Keratinocyte (primary cell): ENCODE measurements around the gene PRR7. TPM values are rescaled to one million over a fixed set of nuclear protein-coding genes. Genes with fewer than 3 reads are reported as not detected.
A peak's percentile ranks its signal among the peaks of the same experiment; 100 is the strongest.

Experiments used
- DNase-seq: peaks from one replicate; pipeline ENCODE4 v3.0.0-alpha.2; 2011; ENCODE audit warnings: low read depth, missing footprints, low spot score
- FAIRE-seq: peaks from 2 replicates; lab custom pipeline; 2011; peaks lifted over from hg19 to GRCh38; lab: Jason Lieb, UNC
- H2AFZ ChIP-seq: 2 replicates; pipeline ENCODE4 v1.6.0; 2012; ENCODE audit warnings: low read length, control low read depth, inconsistent platforms; ENCODE audit not compliant: control insufficient read depth
- H3K27ac ChIP-seq: 2 replicates; pipeline ENCODE4 v1.5.1; 2011; ENCODE audit warnings: low read length; ENCODE audit not compliant: control insufficient read depth, insufficient read depth
- H3K27me3 ChIP-seq: 3 replicates; pipeline ENCODE4 v1.6.0; 2011; ENCODE audit warnings: low read length; ENCODE audit not compliant: control insufficient read depth, insufficient read depth; ENCODE audit errors: extremely low read depth
- H3K36me3 ChIP-seq, 2 experiments: 2 replicates in 1 of 2; 3 replicates in 1 of 2; pipeline ENCODE4 v1.5.1; 2011; ENCODE audit warnings: low read length in 2 of 2, mild to moderate bottlenecking in 1 of 2; ENCODE audit not compliant: control insufficient read depth in 2 of 2, insufficient read depth in 2 of 2; ENCODE audit errors: extremely low read depth in 1 of 2
- H3K4me1 ChIP-seq: 3 replicates; pipeline ENCODE4 v1.5.1; 2011; ENCODE audit warnings: low read length; ENCODE audit not compliant: control insufficient read depth, insufficient read depth; ENCODE audit errors: extremely low read depth
- H3K4me2 ChIP-seq: 3 replicates; pipeline ENCODE4 v1.6.0; 2011; ENCODE audit warnings: low read depth, low read length; ENCODE audit not compliant: control insufficient read depth, insufficient read depth; ENCODE audit errors: extremely low read depth
- H3K4me3 ChIP-seq, 3 experiments: fragments of 200-600 bp in 1 of 3; sonication (generic) in 1 of 3; 2 replicates in 2 of 3; 3 replicates in 1 of 3; pipeline ENCODE4 v1.5.1; 2011 to 2016; ENCODE audit warnings: low read length in 3 of 3, mild to moderate bottlenecking in 3 of 3, control low read depth in 2 of 3, inconsistent platforms in 1 of 3, low read depth in 1 of 3, mixed read lengths in 1 of 3, mixed run types in 1 of 3, moderate library complexity in 1 of 3; ENCODE audit not compliant: control insufficient read depth in 2 of 3, insufficient read depth in 2 of 3; ENCODE audit errors: extremely low read depth in 1 of 3
- H3K79me2 ChIP-seq: 2 replicates; pipeline ENCODE4 v1.6.0; 2012; ENCODE audit warnings: low read length; ENCODE audit not compliant: control insufficient read depth, insufficient read depth
- H3K9ac ChIP-seq: 3 replicates; pipeline ENCODE4 v1.6.0; 2011; ENCODE audit warnings: low read length; ENCODE audit not compliant: control insufficient read depth, insufficient read depth; ENCODE audit errors: extremely low read depth
- H3K9me1 ChIP-seq: 3 replicates; pipeline ENCODE4 v1.6.0; 2011; ENCODE audit warnings: low read length; ENCODE audit not compliant: control insufficient read depth, insufficient read depth; ENCODE audit errors: extremely low read depth
- H3K9me3 ChIP-seq: 2 replicates; pipeline ENCODE4 v1.5.1; 2012; ENCODE audit warnings: low read depth, low read length; ENCODE audit not compliant: control insufficient read depth
- H4K20me1 ChIP-seq: 3 replicates; pipeline ENCODE4 v1.6.0; 2011; ENCODE audit warnings: low read length; ENCODE audit not compliant: control insufficient read depth, insufficient read depth; ENCODE audit errors: extremely low read depth
- CTCF ChIP-seq, 3 experiments: IDR thresholded peaks in 1 of 3; conservative IDR thresholded peaks in 1 of 3; optimal IDR thresholded peaks in 1 of 3; 2 replicates in 2 of 3; 3 replicates in 1 of 3; pipeline versions ENCODE3 to v1.5.1; 2011; ENCODE audit warnings: low read length in 3 of 3, mild to moderate bottlenecking in 3 of 3, moderate library complexity in 2 of 3, control low read depth in 1 of 3, inconsistent platforms in 1 of 3; ENCODE audit not compliant: insufficient read depth in 2 of 3; ENCODE audit errors: extremely low read depth in 1 of 3
- EZH2 ChIP-seq: IDR thresholded peaks from one replicate; pipeline ENCODE4 v1.6.1; 2012; ENCODE audit warnings: inconsistent platforms, mild to moderate bottlenecking, low read length, moderate library complexity
- dilution Hi-C: fragments of 300-500 bp; cut with MboI; formaldehyde crosslinking; loops from one replicate; pipeline ENCODE4 v1.7.0; 2020; ENCODE audit warnings: low sequenced_read_pairs; ENCODE audit not compliant: extremely low pct_ligation_motif_present
- polyA plus RNA-seq, 5 experiments: library from polyadenylated mRNA; depleted of rRNA in 3 of 5; stranded (reverse) in 3 of 5; stranded (forward) in 1 of 5; unstranded in 1 of 5; fragments of >200 nt; gene quantifications; 1 replicate in 1 of 5; 2 replicates in 3 of 5; 3 replicates in 1 of 5; pipeline versions ENCODE4 v1.2.1 to v1.2.3, GENCODE V29; 2011 to 2012; ENCODE audit warnings: missing spikeins in 2 of 5, low read depth in 1 of 5, low replicate concordance in 1 of 5

PRR7 gene
- polyA plus RNA-seq, 1 donor (not counting 4 experiments of a cell fraction or from before 2014, with no cell fraction given), result 1.1 TPM

GRCh38 chr5:177410575-177410974, 36.0 kb upstream of the PRR7 start:
- DNase-seq, result no peak
- FAIRE-seq, result no peak
- Histone ChIP-seq H4K20me1 (no peaks in the 10 kb centered on the region), H3K27me3 (no peaks in the 10 kb centered on the region), H3K79me2 (no peaks in the 10 kb centered on the region), H3K4me2 (no peak overlapping the region), H3K9me3 (no peaks in the 10 kb centered on the region), H3K4me3 (no peak overlapping the region), H3K4me1 (no peaks in the 10 kb centered on the region), H3K9ac (no peak overlapping the region), H3K9me1 (no peaks in the 10 kb centered on the region), H3K36me3 (no peaks in the 10 kb centered on the region), H3K27ac (no peak overlapping the region), H2AFZ (no peak overlapping the region)
- dilution Hi-C loops, result no loop called here
- TF ChIP-seq EZH2, result no peak
- no peak for TF ChIP-seq CTCF (optimal IDR thresholded peaks at IDR 0.05 in 1 of 3, IDR thresholded peaks at IDR 0.05 in 1 of 3, conservative IDR thresholded peaks at IDR 0.05 in 1 of 3; ENCODE audit: extremely low read depth in 1 of 3, insufficient read depth in 2 of 3, low read length in 3 of 3)

GRCh38 chr5:177412603-177413233, 33.9 kb upstream of the PRR7 start:
- H3K9ac ChIP-seq, result no peak overlapping the region
- H2AFZ ChIP-seq, result no peak overlapping the region
- no peak overlapping the region for H3K27ac ChIP-seq
- dilution Hi-C loops, result no loop called here
- H3K4me1 ChIP-seq, result no peaks in the 10 kb centered on the region
- peak overlapping the region; percentile 38 for H3K4me2 ChIP-seq
- no peaks in the 10 kb centered on the region for H3K27me3 ChIP-seq
- H3K36me3 ChIP-seq, result no peaks in the 10 kb centered on the region
- no peaks in the 10 kb centered on the region for H4K20me1 ChIP-seq
- no peak for FAIRE-seq
- TF ChIP-seq CTCF (optimal IDR thresholded peaks at IDR 0.05 in 1 of 3, IDR thresholded peaks at IDR 0.05 in 1 of 3, conservative IDR thresholded peaks at IDR 0.05 in 1 of 3; ENCODE audit: extremely low read depth in 1 of 3, insufficient read depth in 2 of 3, low read length in 3 of 3), result no peak
- no peak for TF ChIP-seq EZH2
- no peaks in the 10 kb centered on the region for H3K9me1 ChIP-seq
- H3K9me3 ChIP-seq, result no peaks in the 10 kb centered on the region
- H3K79me2 ChIP-seq, result no peaks in the 10 kb centered on the region
- DNase-seq, result no peak
- H3K4me3 ChIP-seq, result no peak overlapping the region
